Mesenchymal stem cell (in vitro differentiated cells and primary cell): ENCODE results near the gene GRIN1.
A peak's percentile ranks its signal among the peaks of the same experiment; 100 is the strongest.

Source experiments
- DNase-seq: peaks from one replicate; pipeline ENCODE4 v3.0.0-alpha.2; 2013
- H2AFZ ChIP-seq: one replicate; pipeline ENCODE4 v1.6.1; 2013; ENCODE audit warnings: low read depth, mild to moderate bottlenecking, control low read depth, inconsistent platforms, low read length, moderate library complexity
- H2AK5ac ChIP-seq: 2 replicates; pipeline ENCODE4 v1.6.1; 2013; ENCODE audit warnings: low read length, moderate library complexity, mild to moderate bottlenecking, inconsistent platforms; ENCODE audit not compliant: severe bottlenecking
- H2BK120ac ChIP-seq: one replicate; pipeline ENCODE4 v1.6.1; 2013; ENCODE audit warnings: low read depth, mild to moderate bottlenecking, inconsistent platforms, low read length, moderate library complexity
- H2BK12ac ChIP-seq, 2 experiments: one replicate each; pipeline ENCODE4 v1.6.1; 2013; ENCODE audit warnings: inconsistent platforms in 2 of 2, low read length in 2 of 2, mild to moderate bottlenecking in 2 of 2, moderate library complexity in 2 of 2, control low read depth in 1 of 2
- H2BK15ac ChIP-seq: one replicate; pipeline ENCODE4 v1.6.1; 2013; ENCODE audit warnings: mild to moderate bottlenecking, low read depth, inconsistent platforms; ENCODE audit not compliant: poor library complexity, severe bottlenecking
- H2BK5ac ChIP-seq: 2 replicates; pipeline ENCODE4 v1.6.1; 2013; ENCODE audit warnings: low read depth, mild to moderate bottlenecking, low read length, control low read depth, inconsistent platforms; ENCODE audit not compliant: poor library complexity, severe bottlenecking
- H3K14ac ChIP-seq, 2 experiments: one replicate each; pipeline ENCODE4 v1.6.1; 2013; ENCODE audit warnings: inconsistent platforms in 2 of 2, low read length in 2 of 2, control low read depth in 1 of 2, mild to moderate bottlenecking in 1 of 2, moderate library complexity in 1 of 2
- H3K18ac ChIP-seq, 2 experiments: one replicate each; pipeline ENCODE4 v1.6.1; 2013; ENCODE audit warnings: inconsistent platforms in 2 of 2, low read length in 2 of 2, control low read depth in 1 of 2, low read depth in 1 of 2, mild to moderate bottlenecking in 1 of 2
- H3K23ac ChIP-seq, 2 experiments: one replicate each; pipeline ENCODE4 v1.6.1; 2013; ENCODE audit warnings: inconsistent platforms in 2 of 2, low read length in 2 of 2, mild to moderate bottlenecking in 2 of 2, moderate library complexity in 2 of 2, control low read depth in 1 of 2
- H3K27ac ChIP-seq: 2 replicates; pipeline ENCODE4 v1.5.1; 2013; ENCODE audit warnings: mild to moderate bottlenecking, moderate library complexity, low read length, control low read depth, inconsistent platforms; ENCODE audit not compliant: poor library complexity, severe bottlenecking
- H3K27me3 ChIP-seq, 2 experiments: 2 replicates each; pipeline versions ENCODE4 v1.6.1 to v1.7.0; 2013; ENCODE audit warnings: low read length in 2 of 2, mild to moderate bottlenecking in 2 of 2, moderate library complexity in 2 of 2, control low read depth in 1 of 2, inconsistent platforms in 1 of 2; ENCODE audit not compliant: control insufficient read depth in 1 of 2, insufficient read depth in 1 of 2
- H3K36me3 ChIP-seq, 2 experiments: 2 replicates each; pipeline versions ENCODE4 v1.6.1 to v1.7.0; 2013; ENCODE audit warnings: low read length in 2 of 2, control low read depth in 1 of 2, inconsistent platforms in 1 of 2, low read depth in 1 of 2, mild to moderate bottlenecking in 1 of 2; ENCODE audit not compliant: insufficient read depth in 2 of 2, control insufficient read depth in 1 of 2
- H3K4ac ChIP-seq, 2 experiments: one replicate each; pipeline ENCODE4 v1.6.1; 2013; ENCODE audit warnings: inconsistent platforms in 2 of 2, low read length in 2 of 2, mild to moderate bottlenecking in 2 of 2, moderate library complexity in 2 of 2, control low read depth in 1 of 2, low read depth in 1 of 2
- H3K4me1 ChIP-seq: 2 replicates; pipeline ENCODE4 v1.6.1; 2013; ENCODE audit warnings: low read depth, low read length, control low read depth; ENCODE audit not compliant: control insufficient read depth, insufficient read depth
- H3K4me2 ChIP-seq: 2 replicates; pipeline ENCODE4 v1.6.1; 2013; ENCODE audit warnings: low read length, mild to moderate bottlenecking, inconsistent platforms; ENCODE audit not compliant: poor library complexity, severe bottlenecking
- H3K4me3 ChIP-seq, 2 experiments: 2 replicates each; pipeline versions ENCODE4 v1.5.1 to v1.7.0; 2013; ENCODE audit warnings: low read length in 2 of 2, mild to moderate bottlenecking in 2 of 2, control low read depth in 1 of 2, low read depth in 1 of 2; ENCODE audit not compliant: insufficient read depth in 1 of 2
- H3K79me1 ChIP-seq: replicated peaks from 2 replicates; pipeline ENCODE4 v1.6.1; 2013; ENCODE audit warnings: mild to moderate bottlenecking, control low read depth, low read length, inconsistent platforms; ENCODE audit not compliant: poor library complexity, severe bottlenecking
- H3K9ac ChIP-seq: 2 replicates; pipeline ENCODE4 v1.7.0; 2013; ENCODE audit warnings: mild to moderate bottlenecking, low read length, moderate library complexity
- H3K9me3 ChIP-seq: 2 replicates; pipeline ENCODE4 v1.7.0; 2013; ENCODE audit warnings: mild to moderate bottlenecking, low read length; ENCODE audit not compliant: control insufficient read depth
- H4K8ac ChIP-seq: one replicate; pipeline ENCODE4 v1.6.1; 2013; ENCODE audit warnings: inconsistent platforms, mild to moderate bottlenecking, low read length, moderate library complexity
- H4K91ac ChIP-seq: one replicate; pipeline ENCODE4 v1.6.1; 2013; ENCODE audit warnings: mild to moderate bottlenecking, low read length, inconsistent platforms
- WGBS: methylation state at CpG from one replicate; pipeline ENCODE4 v1.1.7; 2013; ENCODE audit warnings: mixed read lengths; 5-methylcytosine and 5-hydroxymethylcytosine counted together

GRIN1 gene

DNA sequence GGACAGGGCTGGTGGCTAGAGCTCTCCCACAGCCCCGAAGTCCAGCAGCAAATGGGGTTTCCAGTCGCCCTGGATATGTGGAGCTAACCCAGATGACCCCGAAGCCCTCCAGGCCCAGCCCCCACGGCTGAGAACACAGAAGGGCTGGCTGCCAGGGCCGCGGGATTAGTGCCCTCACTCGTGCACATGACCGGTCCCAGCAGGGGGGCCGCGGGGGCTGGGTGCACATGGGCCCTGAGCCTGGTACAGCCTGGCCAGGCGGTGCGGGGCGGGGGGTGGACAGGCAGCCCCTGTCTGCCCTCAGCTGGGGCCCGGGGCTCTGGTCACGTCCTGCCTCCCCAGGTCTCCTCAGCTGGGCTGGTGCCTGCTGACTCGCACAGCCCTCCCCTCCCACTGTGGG is 55.4 kb downstream of the GRIN1 start:
- 83% methylated on average over 16 of the region's 16 CpGs for WGBS
- H3K27ac ChIP-seq, result no peak overlapping the region
- peaks cover 76% of the 10 kb centered on the region for H3K4me1 ChIP-seq
- H3K79me1 ChIP-seq, result peaks cover 52% of the 10 kb centered on the region
- H3K9me3 ChIP-seq, result no peaks in the 10 kb centered on the region
- H3K14ac ChIP-seq, result no peak overlapping the region
- H3K27me3 ChIP-seq, result no peaks in the 10 kb centered on the region
- no peak overlapping the region for H2BK12ac ChIP-seq
- peaks cover 30 to 56% of the 10 kb centered on the region in 2 experiments for H3K36me3 ChIP-seq
- H2AFZ ChIP-seq, result no peak overlapping the region
- H3K9ac ChIP-seq, result no peak overlapping the region
- no peak for DNase-seq
- H3K4me3 ChIP-seq, result no peak overlapping the region
- no peak overlapping the region for H4K8ac ChIP-seq
- no peak overlapping the region for H2BK120ac ChIP-seq
- H3K23ac ChIP-seq, result no peak overlapping the region
- no peak overlapping the region for H3K18ac ChIP-seq
- H3K4me2 ChIP-seq, result peak overlapping the region; percentile 37
- H2BK15ac ChIP-seq, result no peak overlapping the region
- H3K4ac ChIP-seq, result no peak overlapping the region
- H2BK5ac ChIP-seq, result no peak overlapping the region
- no peak overlapping the region for H2AK5ac ChIP-seq
- H4K91ac ChIP-seq, result peak overlapping the region; percentile 41

GRCh38 chr9:137194909-137195308 is 56.0 kb downstream of the GRIN1 start:
- no peak overlapping the region for H2AK5ac ChIP-seq
- H3K23ac ChIP-seq, result no peak overlapping the region
- H2BK15ac ChIP-seq, result no peak overlapping the region
- H2BK12ac ChIP-seq, result peak overlapping the region in 1 of 2 experiments; percentile 20
- H3K4me1 ChIP-seq, result peaks cover 75% of the 10 kb centered on the region
- H4K91ac ChIP-seq, result peak overlapping the region; percentile 41
- H3K4me2 ChIP-seq, result no peak overlapping the region
- no peak overlapping the region for H2BK5ac ChIP-seq
- H3K14ac ChIP-seq, result no peak overlapping the region
- H2AFZ ChIP-seq, result no peak overlapping the region
- H4K8ac ChIP-seq, result no peak overlapping the region
- H2BK120ac ChIP-seq, result no peak overlapping the region
- peaks cover 25 to 51% of the 10 kb centered on the region in 2 experiments for H3K36me3 ChIP-seq
- no peak overlapping the region for H3K18ac ChIP-seq
- no peaks in the 10 kb centered on the region for H3K9me3 ChIP-seq
- WGBS, result 80% methylated on average over 10 of the region's 10 CpGs
- no peak for DNase-seq
- no peak overlapping the region for H3K4ac ChIP-seq
- no peaks in the 10 kb centered on the region for H3K27me3 ChIP-seq
- peaks cover 52% of the 10 kb centered on the region for H3K79me1 ChIP-seq
- no peak overlapping the region for H3K9ac ChIP-seq
- no peak overlapping the region for H3K27ac ChIP-seq
- H3K4me3 ChIP-seq, result no peak overlapping the region

- peak overlapping the region; percentile 3 for H4K91ac ChIP-seq
- 95% methylated on average over 20 of the region's 21 CpGs for WGBS
- no peak overlapping the region for H3K18ac ChIP-seq
- peaks cover 50% of the 10 kb centered on the region for H3K79me1 ChIP-seq
- H3K4me1 ChIP-seq, result peaks cover 69% of the 10 kb centered on the region
- no peak overlapping the region for H2BK120ac ChIP-seq
- H2AK5ac ChIP-seq, result no peak overlapping the region
- H3K4me2 ChIP-seq, result no peak overlapping the region
- no peaks in the 10 kb centered on the region for H3K27me3 ChIP-seq
- peaks cover 17 to 43% of the 10 kb centered on the region in 2 experiments for H3K36me3 ChIP-seq
- no peak overlapping the region for H3K23ac ChIP-seq
- H3K4ac ChIP-seq, result no peak overlapping the region
- H3K27ac ChIP-seq, result no peak overlapping the region
- H3K9ac ChIP-seq, result no peak overlapping the region
- no peak for DNase-seq
- no peaks in the 10 kb centered on the region for H3K9me3 ChIP-seq
- H4K8ac ChIP-seq, result no peak overlapping the region
- no peak overlapping the region for H2BK12ac ChIP-seq
- H2AFZ ChIP-seq, result no peak overlapping the region
- H3K4me3 ChIP-seq, result no peak overlapping the region
- H3K14ac ChIP-seq, result no peak overlapping the region
- no peak overlapping the region for H2BK15ac ChIP-seq
- no peak overlapping the region for H2BK5ac ChIP-seq
Observed at GRCh38 chr9:137195525-137196220, 56.7 kb downstream of the GRIN1 start.

GRCh38 chr9:137198051-137198901 is 59.3 kb downstream of the GRIN1 start:
- H3K23ac ChIP-seq, result no peak overlapping the region
- no peak overlapping the region for H2BK12ac ChIP-seq
- H3K79me1 ChIP-seq, result peaks cover 36% of the 10 kb centered on the region
- 95% methylated on average over 19 of the region's 19 CpGs for WGBS
- peak overlapping the region; percentile 57 for H3K9ac ChIP-seq
- no peaks in the 10 kb centered on the region for H3K27me3 ChIP-seq
- no peaks in the 10 kb centered on the region for H3K9me3 ChIP-seq
- H2BK15ac ChIP-seq, result no peak overlapping the region
- peak overlapping the region in 1 of 2 experiments; percentile 71 for H3K4me3 ChIP-seq
- no peak overlapping the region for H2AK5ac ChIP-seq
- no peak overlapping the region for H2BK5ac ChIP-seq
- no peak overlapping the region for H2BK120ac ChIP-seq
- H3K4me1 ChIP-seq, result peaks cover 67% of the 10 kb centered on the region
- H3K18ac ChIP-seq, result no peak overlapping the region
- no peak for DNase-seq
- no peak overlapping the region for H3K14ac ChIP-seq
- H2AFZ ChIP-seq, result no peak overlapping the region
- peak overlapping the region; percentile 63 for H4K91ac ChIP-seq
- no peak overlapping the region for H3K4ac ChIP-seq
- H4K8ac ChIP-seq, result peak overlapping the region; percentile 22
- peak overlapping the region; percentile 26 for H3K4me2 ChIP-seq
- H3K36me3 ChIP-seq, result peaks cover 0 to 21% of the 10 kb centered on the region in 2 experiments
- H3K27ac ChIP-seq, result no peak overlapping the region
